GM21825 (cell line): Measurements from ENCODE around the gene TNFRSF6B.

ENCODE experiments used
- ATAC-seq: cut with Tn5 transposase; IDR thresholded peaks from one replicate; pipeline ENCODE4 v1.9.1; 2021; ENCODE audit warnings: mild to moderate bottlenecking, moderate library complexity; ENCODE audit not compliant: unreplicated experiment

The TNFRSF6B gene

DNA sequence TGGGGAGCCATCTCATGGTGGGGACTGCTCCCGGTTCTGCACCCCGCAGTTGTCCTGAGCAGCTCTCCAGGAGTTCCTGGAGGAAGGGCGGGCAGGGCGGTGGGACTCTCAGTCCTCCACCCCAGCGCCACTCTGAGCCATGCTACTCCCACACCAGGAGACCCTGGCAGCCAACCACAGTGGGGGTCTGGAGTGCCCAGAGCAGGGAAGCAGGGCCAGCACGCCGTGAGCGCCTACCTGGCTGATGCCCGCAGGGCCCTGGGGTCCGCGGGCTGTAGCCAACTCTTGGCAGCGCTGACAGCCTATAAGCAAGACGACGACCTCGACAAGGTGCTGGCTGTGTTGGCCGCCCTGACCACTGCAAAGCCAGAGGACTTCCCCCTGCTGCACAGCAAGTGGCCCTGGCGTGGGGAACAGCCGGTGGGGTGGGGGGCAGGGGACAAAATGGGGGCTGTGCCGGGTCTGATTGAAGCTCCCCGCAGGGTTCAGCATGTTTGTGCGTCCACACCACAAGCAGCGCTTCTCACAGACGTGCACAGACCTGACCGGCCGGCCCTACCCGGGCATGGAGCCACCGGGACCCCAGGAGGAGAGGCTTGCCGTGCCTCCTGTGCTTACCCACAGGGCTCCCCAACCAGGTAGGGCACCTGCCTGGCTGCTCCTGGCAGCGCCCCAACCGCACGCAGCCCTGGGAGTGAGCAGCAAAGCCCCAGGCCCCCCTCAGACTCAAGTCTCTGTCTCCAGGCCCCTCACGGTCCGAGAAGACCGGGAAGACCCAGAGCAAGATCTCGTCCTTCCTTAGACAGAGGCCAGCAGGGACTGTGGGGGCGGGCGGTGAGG lies 1.6 kb upstream of the TNFRSF6B start:
- no peak for ATAC-seq

GRCh38 chr20:63695424-63696305 lies 787 bp upstream of the TNFRSF6B start:
- no peak for ATAC-seq

DNA sequence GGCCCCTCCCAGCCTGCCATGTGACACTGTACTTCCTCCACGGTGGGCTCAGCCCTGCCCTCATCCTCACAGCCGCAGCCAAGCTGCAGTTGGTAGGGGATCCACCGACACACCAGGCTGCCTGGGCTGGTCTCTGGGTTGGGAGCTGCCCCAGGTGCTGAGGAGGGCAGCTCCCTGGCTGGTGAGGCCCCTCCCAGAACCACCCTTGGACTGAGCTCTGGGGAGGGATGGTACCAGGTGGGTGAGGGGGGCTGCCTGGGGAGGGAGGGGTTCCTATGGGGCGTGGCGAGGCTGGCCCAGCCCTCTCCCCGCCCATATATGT lies 185 bp upstream of the TNFRSF6B start:
- ATAC-seq, result no peak

GRCh38 chr20:63697357-63697867 lies 960 bp downstream of the TNFRSF6B start:
- no peak for ATAC-seq

- ATAC-seq, result no peak
Measured at GRCh38 chr20:63697868-63698545, 1.6 kb downstream of the TNFRSF6B start.

- no peak for ATAC-seq
Measured at GRCh38 chr20:63698739-63699465, 2.5 kb downstream of the TNFRSF6B start.

DNA sequence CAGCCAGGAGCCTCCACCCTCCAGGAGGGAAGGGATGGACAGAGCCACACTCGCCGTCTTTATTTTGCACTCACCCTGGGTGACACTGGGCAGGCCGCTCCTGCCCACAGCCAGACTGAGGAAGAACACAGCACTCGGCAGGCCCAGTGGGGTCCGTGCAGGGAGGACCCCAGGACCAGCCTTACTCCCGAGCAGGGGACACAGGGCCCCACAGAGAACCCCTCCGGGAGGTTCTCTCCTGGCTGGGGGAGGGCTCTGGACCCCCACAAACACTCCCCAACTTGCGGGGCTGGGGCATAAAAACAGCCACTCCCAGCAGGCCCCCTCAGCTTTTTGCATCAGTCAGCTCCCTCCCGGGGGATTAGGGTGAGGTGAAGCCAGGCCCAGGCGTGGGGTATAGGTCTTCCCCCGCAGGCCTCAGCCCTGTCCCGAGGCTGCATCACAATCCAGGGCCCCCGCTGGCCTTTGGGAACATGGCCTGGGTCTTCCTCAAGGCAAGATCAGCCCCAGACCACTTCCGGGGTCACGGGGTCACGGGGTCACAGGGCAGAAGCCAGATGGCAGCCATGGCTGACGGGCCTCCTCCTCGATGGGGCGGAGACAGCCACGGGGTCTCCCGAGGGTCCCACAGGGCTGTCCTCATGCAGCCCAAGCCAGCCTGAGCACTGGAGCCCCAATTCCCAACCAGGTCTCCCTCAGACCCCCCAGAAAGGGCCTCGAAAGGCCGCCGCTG lies 3.2 kb downstream of the TNFRSF6B start:
- ATAC-seq, result no peak

DNA sequence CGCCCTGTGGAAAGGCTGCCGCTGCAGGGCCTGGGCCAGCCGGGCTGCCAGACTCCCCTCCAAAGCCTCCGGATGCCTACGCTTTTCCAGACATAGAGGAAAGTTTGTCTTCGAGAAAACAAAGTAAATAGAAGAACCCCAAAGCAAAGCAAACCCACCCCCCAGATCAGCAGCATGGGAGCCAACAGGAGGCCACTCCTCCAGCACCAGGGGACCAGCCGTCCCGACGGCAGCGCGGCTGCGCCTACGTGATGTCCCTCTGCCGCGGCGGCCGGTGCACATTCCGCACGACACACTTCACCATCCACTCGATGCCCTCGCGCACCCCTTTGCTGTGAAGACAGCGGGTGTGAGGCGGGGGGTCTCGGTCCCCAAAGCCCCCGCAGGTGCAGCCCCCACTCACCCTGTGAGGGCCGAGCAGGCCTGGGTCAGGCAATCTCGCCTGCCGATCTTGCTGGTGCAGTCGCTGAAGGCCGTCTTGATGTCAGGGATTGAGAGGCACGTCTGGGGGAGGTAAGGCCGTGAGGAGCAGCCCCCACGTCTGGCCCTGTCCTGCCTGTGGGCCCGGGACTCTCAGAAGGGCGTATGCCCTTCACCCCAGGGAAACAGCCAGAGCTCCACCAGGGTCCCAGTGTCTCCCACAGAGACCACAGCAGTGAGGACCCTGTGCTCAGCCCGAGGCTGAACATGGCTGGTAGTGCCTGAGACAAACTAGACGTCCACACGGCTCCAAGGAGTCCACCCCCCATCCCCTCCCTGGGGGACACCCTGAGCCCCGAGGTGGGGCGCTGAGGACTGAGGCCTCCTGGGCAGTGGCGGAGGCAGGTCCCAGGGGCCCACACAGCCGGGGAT lies 4.0 kb downstream of the TNFRSF6B start:
- no peak for ATAC-seq

DNA sequence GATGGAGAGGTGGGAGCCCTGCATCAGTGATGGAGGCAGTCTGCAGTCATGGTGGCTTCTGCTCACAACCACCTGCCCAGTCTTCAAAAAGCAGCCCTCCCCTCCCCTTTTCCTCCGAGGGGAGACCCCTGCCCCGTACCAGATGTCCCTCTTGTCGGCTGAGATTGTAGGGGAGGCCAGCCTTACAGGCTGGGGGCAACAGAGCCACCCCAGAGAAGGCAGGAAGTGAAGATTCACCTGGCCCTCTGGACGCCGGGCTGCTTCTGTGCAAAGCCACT lies 4.5 kb downstream of the TNFRSF6B start:
- ATAC-seq, result no peak

DNA sequence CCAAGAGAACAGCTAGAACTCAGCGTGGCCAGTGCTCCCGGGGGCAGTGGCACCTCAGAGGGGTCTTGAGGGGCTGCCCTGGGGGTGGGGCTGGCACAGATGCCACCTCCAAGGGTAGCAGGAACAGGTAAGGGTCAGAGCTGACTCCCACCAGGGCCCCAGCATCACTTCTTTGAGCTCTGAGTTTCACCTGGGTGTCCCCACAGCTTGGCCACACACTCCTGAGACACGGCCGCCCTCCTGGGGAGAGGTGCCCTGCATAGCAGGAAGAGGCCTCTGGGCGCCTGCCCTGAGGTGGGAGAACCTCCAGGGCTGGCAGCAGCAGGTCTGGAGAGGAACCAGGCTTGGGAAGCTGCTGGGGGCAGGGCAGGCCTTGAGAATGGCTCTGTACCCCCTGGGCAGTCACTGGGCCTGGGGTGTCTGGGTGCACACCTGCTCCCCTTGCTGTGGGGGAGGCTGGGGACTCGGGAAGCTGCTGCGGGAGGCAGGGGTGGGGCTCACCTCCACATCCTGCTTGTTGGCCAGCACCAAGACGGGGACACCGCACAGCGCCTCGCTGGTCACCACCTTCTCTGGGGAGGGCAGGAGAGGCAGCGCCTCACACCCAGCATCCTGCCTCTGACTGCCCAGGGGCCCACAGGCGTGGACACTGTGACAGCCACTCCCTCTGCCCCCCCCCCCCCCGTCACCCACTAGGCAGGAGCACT lies 5.0 kb downstream of the TNFRSF6B start:
- no peak for ATAC-seq

- no peak for ATAC-seq
Measured at GRCh38 chr20:63702036-63702665, 5.7 kb downstream of the TNFRSF6B start.

DNA sequence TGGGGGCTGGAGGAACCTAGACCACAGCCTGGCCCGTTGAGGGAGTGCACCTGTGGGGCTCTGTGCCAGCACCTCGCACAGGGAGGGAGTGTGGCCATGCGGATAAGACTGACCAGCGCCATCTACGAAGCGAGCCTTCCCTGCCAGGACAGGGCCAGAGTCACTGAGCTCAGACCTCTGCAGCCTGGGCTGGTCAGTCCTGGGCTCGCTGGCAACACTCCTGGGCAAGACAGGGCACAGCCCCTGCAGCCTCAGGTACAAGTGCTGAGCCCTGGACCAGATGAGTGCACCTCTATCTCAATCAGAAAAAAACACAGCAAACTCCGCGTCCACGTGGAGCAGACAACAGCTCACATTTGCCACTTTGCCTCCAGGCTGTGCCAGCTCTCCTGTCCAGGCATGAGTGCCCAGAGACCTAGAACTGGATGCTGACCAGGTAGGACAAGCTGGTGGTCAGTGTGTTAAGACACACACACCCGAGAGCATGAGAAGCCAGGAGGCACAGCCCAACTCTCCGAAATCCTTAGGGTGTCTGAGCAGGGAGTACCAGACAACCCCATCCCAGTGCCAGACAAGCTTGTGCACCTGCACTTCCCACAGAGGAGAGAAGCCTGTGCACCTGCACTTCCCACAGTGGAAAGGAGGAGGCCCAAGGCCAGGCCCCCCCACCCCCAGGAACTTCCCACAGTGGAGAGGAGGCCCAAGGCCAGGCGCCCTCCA lies 6.5 kb downstream of the TNFRSF6B start:
- no peak for ATAC-seq

GRCh38 chr20:63703471-63703975 lies 7.1 kb downstream of the TNFRSF6B start:
- ATAC-seq, result no peak

DNA sequence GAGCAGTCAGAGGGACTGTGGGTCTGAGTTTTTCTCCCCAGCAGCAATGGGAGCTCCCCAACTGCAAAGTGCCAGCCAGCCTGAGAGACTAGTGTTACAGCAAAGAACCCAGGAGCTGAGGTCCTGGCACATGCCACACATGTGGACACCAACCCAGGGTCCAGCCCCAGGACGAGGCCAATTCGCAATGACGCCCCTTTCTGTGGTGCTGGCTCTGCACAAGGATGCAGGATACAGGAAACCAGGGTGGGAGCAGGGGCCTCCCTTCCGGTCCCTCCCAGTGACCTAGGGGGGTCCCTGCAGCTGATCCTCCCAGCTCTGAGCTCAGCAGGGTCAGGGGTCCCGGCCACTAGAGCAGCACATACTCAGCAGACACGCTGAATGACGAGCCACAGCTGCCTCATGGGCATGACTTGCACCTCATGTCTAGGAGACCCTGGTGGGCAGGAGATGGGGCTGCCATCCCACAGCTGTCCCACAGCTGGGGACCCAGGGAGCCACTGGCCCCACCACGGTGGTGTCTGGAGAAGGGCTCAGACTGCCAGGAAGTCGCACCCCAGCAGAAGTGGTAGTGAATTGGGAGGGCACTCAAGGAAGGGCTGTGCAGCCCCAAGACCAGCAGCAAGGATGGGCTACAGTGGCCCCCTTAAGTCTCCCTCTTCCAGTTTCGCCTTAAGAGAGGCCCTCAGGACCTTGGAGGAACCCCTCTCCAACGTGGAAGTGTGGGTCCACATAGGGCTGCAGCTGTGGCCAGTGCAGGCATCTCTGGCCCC lies 7.7 kb downstream of the TNFRSF6B start:
- ATAC-seq, result no peak

DNA sequence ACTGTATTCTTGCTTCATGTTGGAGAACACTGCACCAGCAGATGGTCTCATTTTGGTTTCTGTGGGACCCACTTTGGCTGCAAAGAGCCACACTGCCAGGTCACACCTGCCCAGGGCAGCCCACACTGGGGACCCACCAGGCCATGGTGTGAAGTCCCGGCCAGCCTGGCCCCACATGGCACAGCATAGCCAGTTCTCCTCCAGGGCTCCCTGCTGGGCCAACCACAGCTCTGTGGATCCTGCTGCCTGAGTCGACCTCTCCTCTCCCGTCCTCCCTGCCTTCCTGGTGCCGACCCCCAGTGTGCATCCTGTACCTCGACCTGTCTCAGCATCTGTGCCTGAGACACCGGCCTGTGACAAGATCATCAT lies 8.3 kb downstream of the TNFRSF6B start:
- ATAC-seq, result no peak

- no peak for ATAC-seq
Measured at GRCh38 chr20:63705232-63706026, 9.0 kb downstream of the TNFRSF6B start.
